ENCODE measurements around the gene RIMS4. TPM values are rescaled to one million over a fixed set of nuclear protein-coding genes. Genes with fewer than 3 reads are reported as not detected.

Gene RIMS4
- total and polyA plus RNA-seq, 5 donors: 0.38 to 2.4 (median 1.2) TPM

DNA sequence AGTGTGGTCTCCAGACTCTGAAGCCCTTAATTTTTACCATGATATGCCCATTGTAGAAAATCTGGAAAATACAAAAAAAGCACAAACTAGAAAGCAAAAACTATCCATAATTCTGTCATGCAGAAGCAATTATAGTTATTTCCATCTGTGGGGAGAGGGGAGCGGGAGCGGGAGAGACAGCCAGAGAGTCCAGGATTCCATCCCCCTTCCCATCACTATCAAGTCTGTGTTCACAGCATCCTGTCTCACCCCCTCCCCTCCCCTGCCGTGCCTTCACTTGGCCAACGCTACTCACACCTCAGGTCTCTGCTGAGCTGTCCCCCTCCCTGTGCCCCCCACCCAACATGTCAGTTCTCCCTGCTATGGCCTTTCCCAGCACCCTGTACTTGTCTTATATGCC, 14.5 kb downstream of the RIMS4 start:
- H3K4me1 ChIP-seq (ENCODE audit: control insufficient read depth, insufficient read depth, low read length): no peaks in the 10 kb centered on the region
- H3K27ac ChIP-seq (ENCODE audit: low read length): no peak overlapping the region
- H3K27me3 ChIP-seq (ENCODE audit: control insufficient read depth, insufficient read depth): no peaks in the 10 kb centered on the region
- DNase-seq: no peak
- intact Hi-C loops (cut with DNase I): no loop called here
- no peak for ATAC-seq
- H3K4me3 ChIP-seq (ENCODE audit: low read length): no peak overlapping the region
- no peaks in the 10 kb centered on the region for H3K9me3 ChIP-seq (ENCODE audit: control insufficient read depth, low read length)
- WGBS: 31% methylated on average over 4 of the region's 4 CpGs

DNA sequence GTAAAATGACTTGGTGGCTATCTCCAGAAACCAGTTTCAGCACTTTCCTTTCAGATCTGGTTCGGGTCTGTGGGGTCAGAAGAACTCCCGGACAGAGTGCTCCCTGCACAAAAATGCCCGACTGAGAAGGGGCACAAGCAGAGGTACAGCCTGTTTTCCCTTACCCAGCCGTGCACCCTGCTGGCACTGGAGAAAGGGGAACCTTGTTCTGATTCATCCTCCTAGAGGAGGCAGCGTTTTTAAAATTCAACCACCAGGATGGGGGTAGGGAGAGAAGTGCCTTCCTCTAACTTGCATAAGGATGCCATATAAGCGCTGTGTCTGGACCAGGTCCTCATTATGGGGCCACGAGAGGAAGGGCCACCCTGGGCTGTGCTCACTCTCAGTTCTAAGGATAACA, 17.6 kb downstream of the RIMS4 start:
- intact Hi-C loops (cut with DNase I): no loop called here
- H3K4me3 ChIP-seq (ENCODE audit: low read length): no peak overlapping the region
- no peak for DNase-seq
- WGBS: 72% methylated on average over 7 of the region's 7 CpGs
- ATAC-seq: no peak
- no peaks in the 10 kb centered on the region for H3K9me3 ChIP-seq (ENCODE audit: control insufficient read depth, low read length)
- no peak overlapping the region for H3K27ac ChIP-seq (ENCODE audit: low read length)
- no peaks in the 10 kb centered on the region for H3K27me3 ChIP-seq (ENCODE audit: control insufficient read depth, insufficient read depth)
- no peaks in the 10 kb centered on the region for H3K4me1 ChIP-seq (ENCODE audit: control insufficient read depth, insufficient read depth, low read length)

- intact Hi-C loops (cut with DNase I): no loop called here
- Histone ChIP-seq H3K27ac (ENCODE audit: low read length) (no peak overlapping the region), H3K4me3 (ENCODE audit: low read length) (no peak overlapping the region), H3K9me3 (ENCODE audit: control insufficient read depth, low read length) (no peaks in the 10 kb centered on the region), H3K4me1 (ENCODE audit: control insufficient read depth, insufficient read depth, low read length) (no peaks in the 10 kb centered on the region), H3K27me3 (ENCODE audit: control insufficient read depth, insufficient read depth) (no peaks in the 10 kb centered on the region)
- DNase-seq (no peak), ATAC-seq (no peak)
- WGBS: 74% methylated on average over 11 of the region's 11 CpGs
These were observed 19.5 kb downstream of the RIMS4 start for GRCh38 chr20:44790638-44791393.

DNA sequence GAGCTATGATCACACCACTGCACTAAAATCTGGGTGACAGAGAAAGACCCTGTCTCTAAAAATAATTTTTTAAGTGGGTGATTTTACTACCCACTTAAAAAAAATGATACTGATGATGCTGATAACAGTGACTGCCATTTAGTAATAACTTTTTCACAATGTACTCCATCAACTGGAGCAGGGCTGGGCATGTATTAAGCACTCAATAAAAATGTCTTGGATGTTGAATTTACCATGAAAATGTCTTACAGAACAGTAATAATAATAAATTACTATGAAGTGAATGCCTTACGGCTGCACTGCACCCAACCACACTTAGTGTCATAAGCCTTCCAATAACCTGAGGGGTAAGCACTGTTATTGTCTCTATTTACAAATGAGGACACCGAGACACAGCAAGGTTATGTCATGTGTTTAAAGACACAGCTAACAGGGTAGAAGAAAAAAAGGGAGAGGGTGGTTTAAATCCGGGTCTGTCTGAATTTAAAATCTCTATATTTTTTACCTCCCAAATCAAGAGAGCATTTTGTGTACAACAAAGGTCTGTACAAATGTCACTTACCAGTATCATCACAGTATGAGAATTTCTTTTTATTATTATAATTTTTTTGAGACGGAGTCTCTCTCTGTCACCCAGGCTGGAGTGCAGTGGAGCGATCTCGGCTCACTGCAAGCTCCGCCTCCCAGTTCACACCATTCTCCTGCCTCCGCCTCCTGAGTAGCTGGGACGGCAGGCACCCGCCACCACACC, 21.5 kb downstream of the RIMS4 start:
- intact Hi-C loops (cut with DNase I): no loop called here
- DNase-seq: no peak
- H3K27me3 ChIP-seq (ENCODE audit: control insufficient read depth, insufficient read depth): no peaks in the 10 kb centered on the region
- WGBS: 86% methylated on average over 10 of the region's 10 CpGs
- H3K9me3 ChIP-seq (ENCODE audit: control insufficient read depth, low read length): no peaks in the 10 kb centered on the region
- ATAC-seq: no peak
- H3K4me3 ChIP-seq (ENCODE audit: low read length): no peak overlapping the region
- H3K27ac ChIP-seq (ENCODE audit: low read length): no peak overlapping the region
- no peaks in the 10 kb centered on the region for H3K4me1 ChIP-seq (ENCODE audit: control insufficient read depth, insufficient read depth, low read length)

DNA sequence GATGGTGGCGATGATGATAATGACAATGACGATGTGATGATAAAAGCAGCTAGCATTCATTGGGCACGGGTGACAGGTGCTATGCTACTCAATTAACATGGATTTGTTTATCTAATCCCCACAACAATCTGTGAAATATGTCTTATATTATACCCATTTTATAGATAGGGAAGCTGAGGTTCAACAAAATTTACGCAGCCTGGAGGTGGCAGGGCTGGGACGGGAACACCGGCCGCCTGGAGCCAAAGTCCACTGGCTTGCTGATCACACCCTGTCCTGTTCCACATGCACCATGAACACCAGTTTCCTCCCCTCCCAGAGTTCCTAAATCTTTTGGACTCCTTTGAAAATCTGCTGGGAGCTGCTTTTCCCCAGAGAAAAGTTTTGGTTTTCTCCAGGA, 23.0 kb downstream of the RIMS4 start:
- H3K9me3 ChIP-seq (ENCODE audit: control insufficient read depth, low read length): no peaks in the 10 kb centered on the region
- H3K27ac ChIP-seq (ENCODE audit: low read length): no peak overlapping the region
- no peaks in the 10 kb centered on the region for H3K27me3 ChIP-seq (ENCODE audit: control insufficient read depth, insufficient read depth)
- H3K4me3 ChIP-seq (ENCODE audit: low read length): no peak overlapping the region
- DNase-seq (no peak), ATAC-seq (no peak)
- no peaks in the 10 kb centered on the region for H3K4me1 ChIP-seq (ENCODE audit: control insufficient read depth, insufficient read depth, low read length)
- intact Hi-C loops (cut with DNase I): no loop called here
- 89% methylated on average over 7 of the region's 7 CpGs for WGBS

DNA sequence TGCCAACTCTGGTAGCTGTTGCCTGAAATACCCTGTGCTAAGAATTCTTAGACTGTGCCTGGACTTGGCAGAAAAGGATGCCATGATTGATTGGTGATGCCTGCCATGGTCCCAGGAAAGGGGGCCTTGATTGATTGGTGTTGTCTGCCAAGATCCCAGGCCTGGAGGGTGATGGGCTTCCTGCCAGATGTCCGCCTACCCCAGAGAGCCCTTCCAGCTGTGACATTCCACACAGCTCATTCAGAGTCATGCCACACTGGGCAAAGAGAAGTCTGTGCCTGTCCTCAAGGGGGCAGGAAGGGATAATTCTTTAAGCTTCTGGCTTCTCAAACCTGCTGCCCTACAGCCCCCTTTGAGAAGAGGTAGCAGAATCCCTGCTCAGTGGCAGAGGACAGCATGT, 24.6 kb downstream of the RIMS4 start:
- no peak for DNase-seq
- intact Hi-C loops (cut with DNase I): no loop called here
- Histone ChIP-seq H3K27me3 (ENCODE audit: control insufficient read depth, insufficient read depth) (no peaks in the 10 kb centered on the region), H3K27ac (ENCODE audit: low read length) (no peak overlapping the region), H3K9me3 (ENCODE audit: control insufficient read depth, low read length) (no peaks in the 10 kb centered on the region), H3K4me3 (ENCODE audit: low read length) (no peak overlapping the region), H3K4me1 (ENCODE audit: control insufficient read depth, insufficient read depth, low read length) (no peaks in the 10 kb centered on the region)
- ATAC-seq: peak in 1 of 2 donors; percentile 50
- WGBS: 10% methylated on average over 1 of the region's 1 CpG

GRCh38 chr20:44784688-44785087, 25.7 kb downstream of the RIMS4 start:
- ATAC-seq (no peak), DNase-seq (no peak)
- Histone ChIP-seq H3K27ac (ENCODE audit: low read length) (no peak overlapping the region), H3K4me3 (ENCODE audit: low read length) (no peak overlapping the region), H3K4me1 (ENCODE audit: control insufficient read depth, insufficient read depth, low read length) (no peaks in the 10 kb centered on the region), H3K9me3 (ENCODE audit: control insufficient read depth, low read length) (no peaks in the 10 kb centered on the region), H3K27me3 (ENCODE audit: control insufficient read depth, insufficient read depth) (no peaks in the 10 kb centered on the region)
- 71% methylated on average over 1 of the region's 1 CpG for WGBS
- intact Hi-C loops (cut with DNase I): no loop called here

- 79% methylated on average over 3 of the region's 3 CpGs for WGBS
- no peak for DNase-seq
- H3K4me3 ChIP-seq (ENCODE audit: low read length): no peak overlapping the region
These were observed 28.6 kb downstream of the RIMS4 start for GRCh38 chr20:44781791-44782190.

DNA sequence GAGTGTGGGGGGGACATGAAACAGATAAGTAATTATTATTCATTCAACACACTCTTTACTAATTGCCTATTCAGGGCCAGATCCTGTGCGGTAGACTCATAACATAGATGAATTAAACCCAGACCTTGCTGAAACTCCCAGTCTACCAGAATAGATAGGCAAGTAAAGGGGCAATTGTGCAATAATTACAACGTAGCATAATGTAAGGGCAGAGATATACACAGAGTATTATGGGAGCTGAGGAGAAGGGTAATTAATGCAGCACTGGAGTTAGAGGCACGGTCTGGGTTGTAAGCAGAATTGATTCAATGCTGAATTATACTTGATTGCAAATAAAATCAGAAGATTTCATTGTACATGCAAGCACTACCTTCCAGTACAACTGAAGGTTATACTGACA, 29.2 kb downstream of the RIMS4 start:
- Histone ChIP-seq H3K27me3 (ENCODE audit: control insufficient read depth, insufficient read depth) (no peaks in the 10 kb centered on the region), H3K4me3 (ENCODE audit: low read length) (no peak overlapping the region), H3K27ac (ENCODE audit: low read length) (no peak overlapping the region), H3K9me3 (ENCODE audit: control insufficient read depth, low read length) (no peaks in the 10 kb centered on the region), H3K4me1 (ENCODE audit: control insufficient read depth, insufficient read depth, low read length) (no peaks in the 10 kb centered on the region)
- intact Hi-C loops (cut with DNase I): no loop called here
- DNase-seq (no peak), ATAC-seq (no peak)
- WGBS: 80% methylated on average over 3 of the region's 3 CpGs

More at GRCh38 chr20:44781791-44782190, 28.6 kb downstream of the RIMS4 start:
- intact Hi-C loops (cut with DNase I): no loop called here
- Histone ChIP-seq H3K27ac (ENCODE audit: low read length) (no peak overlapping the region), H3K9me3 (ENCODE audit: control insufficient read depth, low read length) (no peaks in the 10 kb centered on the region), H3K4me1 (ENCODE audit: control insufficient read depth, insufficient read depth, low read length) (no peaks in the 10 kb centered on the region), H3K27me3 (ENCODE audit: control insufficient read depth, insufficient read depth) (no peaks in the 10 kb centered on the region)
- no peak for ATAC-seq

DNA sequence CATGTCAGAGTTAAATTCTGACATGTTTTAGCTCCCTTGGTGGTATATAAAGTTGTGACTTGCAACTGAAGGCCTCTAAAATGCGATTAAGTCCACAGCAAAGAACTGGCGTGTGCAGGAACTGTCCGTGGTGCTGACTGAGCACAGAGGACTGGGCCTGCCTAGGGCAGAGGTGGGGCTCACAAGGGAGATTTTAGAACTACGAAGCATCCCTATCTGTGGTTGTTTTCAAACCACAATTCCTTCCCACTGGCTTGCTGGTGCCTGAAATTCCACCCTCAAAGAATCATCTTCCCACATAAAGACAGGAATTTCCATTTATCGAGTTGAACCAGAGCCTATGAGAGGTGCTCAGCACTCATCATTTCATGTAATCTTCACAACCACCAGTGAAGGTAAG, 30.1 kb downstream of the RIMS4 start:
- Histone ChIP-seq H3K4me1 (ENCODE audit: control insufficient read depth, insufficient read depth, low read length) (no peaks in the 10 kb centered on the region), H3K4me3 (ENCODE audit: low read length) (no peak overlapping the region), H3K27ac (ENCODE audit: low read length) (no peak overlapping the region), H3K9me3 (ENCODE audit: control insufficient read depth, low read length) (no peaks in the 10 kb centered on the region), H3K27me3 (ENCODE audit: control insufficient read depth, insufficient read depth) (no peaks in the 10 kb centered on the region)
- ATAC-seq (no peak), DNase-seq (peak; percentile 39 to 75 (median 62))
- WGBS: 21% methylated on average over 5 of the region's 5 CpGs
- intact Hi-C loops (cut with DNase I): no loop called here

- Histone ChIP-seq H3K4me3 (ENCODE audit: low read length) (no peak overlapping the region), H3K9me3 (ENCODE audit: control insufficient read depth, low read length) (no peaks in the 10 kb centered on the region), H3K27me3 (ENCODE audit: control insufficient read depth, insufficient read depth) (no peaks in the 10 kb centered on the region), H3K4me1 (ENCODE audit: control insufficient read depth, insufficient read depth, low read length) (no peaks in the 10 kb centered on the region), H3K27ac (ENCODE audit: low read length) (no peak overlapping the region)
- 14% methylated on average over 7 of the region's 7 CpGs for WGBS
- ATAC-seq (no peak), DNase-seq (no peak)
- intact Hi-C loops (cut with DNase I): no loop called here
These were observed 33.4 kb downstream of the RIMS4 start for GRCh38 chr20:44776980-44777379.
